BJ (cell line): ENCODE results near the gene UGGT1. TPM values are rescaled to one million over a fixed set of nuclear protein-coding genes. Genes with fewer than 3 reads are reported as not detected.

Source experiments
- CTCF ChIA-PET: fragments of 350-600 bp; formaldehyde crosslinking; extraction: SDS; loops from one replicate; lab custom pipeline; 2021; ENCODE audit warnings: antibody characterized with exemption, inconsistent platforms; lab: Yijun Ruan, JAX
- POLR2A ChIA-PET: fragments of 300-600 bp; sonication (Branson Sonifier 250); formaldehyde crosslinking; extraction: SDS; loops from one replicate; lab custom pipeline; 2021; ENCODE audit warnings: antibody characterized with exemption; lab: Charles Lee
- DNase-seq: peaks from one replicate; pipeline ENCODE4 v3.0.0-alpha.2; 2011; ENCODE audit warnings: low read depth
- H3K27me3 ChIP-seq: 2 replicates; pipeline ENCODE4 v1.6.0; 2011; ENCODE audit warnings: low read length; ENCODE audit not compliant: control insufficient read depth, insufficient read depth
- H3K36me3 ChIP-seq: 2 replicates; pipeline ENCODE4 v1.5.1; 2011; ENCODE audit warnings: low read length; ENCODE audit not compliant: control insufficient read depth, insufficient read depth
- H3K4me3 ChIP-seq: 2 replicates; pipeline ENCODE4 v1.5.1; 2011; ENCODE audit warnings: low read depth, mild to moderate bottlenecking, control low read depth, low read length
- polyA plus RNA-seq: library from polyadenylated mRNA; depleted of rRNA; stranded (reverse); fragments of >200 nt; gene quantifications from 2 replicates; pipeline ENCODE4 v1.2.3, GENCODE V29; 2011
- TF ChIP-seq, protein P1 (sequence below): IDR thresholded peaks from 2 replicates; pipeline ENCODE4 v1.5.1; 2011; ENCODE audit warnings: low read depth, mild to moderate bottlenecking, control low read depth, inconsistent platforms, low read length, moderate library complexity; ENCODE audit not compliant: insufficient read depth

Gene UGGT1
- polyA plus RNA-seq, 1 experiment, result 28.6 TPM

- CTCF ChIA-PET, result interaction anchor here (1.0 kb wide), 1 partner anchor 44 kb away, joined by 3 read pairs; no protein-coding TSS in a partner anchor
- Histone ChIP-seq H3K36me3 (peaks cover 7% of the 10 kb centered on the region; the same call in 1 of the 2 replicates), H3K27me3 (no peaks in the 10 kb centered on the region), H3K4me3 (no peak overlapping the region)
- POLR2A ChIA-PET, result no interaction called here
- TF ChIP-seq, protein P1, sequence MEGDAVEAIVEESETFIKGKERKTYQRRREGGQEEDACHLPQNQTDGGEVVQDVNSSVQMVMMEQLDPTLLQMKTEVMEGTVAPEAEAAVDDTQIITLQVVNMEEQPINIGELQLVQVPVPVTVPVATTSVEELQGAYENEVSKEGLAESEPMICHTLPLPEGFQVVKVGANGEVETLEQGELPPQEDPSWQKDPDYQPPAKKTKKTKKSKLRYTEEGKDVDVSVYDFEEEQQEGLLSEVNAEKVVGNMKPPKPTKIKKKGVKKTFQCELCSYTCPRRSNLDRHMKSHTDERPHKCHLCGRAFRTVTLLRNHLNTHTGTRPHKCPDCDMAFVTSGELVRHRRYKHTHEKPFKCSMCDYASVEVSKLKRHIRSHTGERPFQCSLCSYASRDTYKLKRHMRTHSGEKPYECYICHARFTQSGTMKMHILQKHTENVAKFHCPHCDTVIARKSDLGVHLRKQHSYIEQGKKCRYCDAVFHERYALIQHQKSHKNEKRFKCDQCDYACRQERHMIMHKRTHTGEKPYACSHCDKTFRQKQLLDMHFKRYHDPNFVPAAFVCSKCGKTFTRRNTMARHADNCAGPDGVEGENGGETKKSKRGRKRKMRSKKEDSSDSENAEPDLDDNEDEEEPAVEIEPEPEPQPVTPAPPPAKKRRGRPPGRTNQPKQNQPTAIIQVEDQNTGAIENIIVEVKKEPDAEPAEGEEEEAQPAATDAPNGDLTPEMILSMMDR, result no peak
- DNase-seq, result no peak
Observed at GRCh38 chr2:128160616-128161275, 69.7 kb downstream of the UGGT1 start.

- POLR2A ChIA-PET, result no interaction called here
- no peak for DNase-seq
- no peaks in the 10 kb centered on the region for H3K27me3 ChIP-seq
- TF ChIP-seq, protein P1, result no peak
- CTCF ChIA-PET, result no interaction called here
- H3K36me3 ChIP-seq, result peaks cover 7% of the 10 kb centered on the region; the same call in 1 of the 2 replicates
- H3K4me3 ChIP-seq, result no peak overlapping the region
Observed at GRCh38 chr2:128162266-128162665, 71.3 kb downstream of the UGGT1 start.

DNA sequence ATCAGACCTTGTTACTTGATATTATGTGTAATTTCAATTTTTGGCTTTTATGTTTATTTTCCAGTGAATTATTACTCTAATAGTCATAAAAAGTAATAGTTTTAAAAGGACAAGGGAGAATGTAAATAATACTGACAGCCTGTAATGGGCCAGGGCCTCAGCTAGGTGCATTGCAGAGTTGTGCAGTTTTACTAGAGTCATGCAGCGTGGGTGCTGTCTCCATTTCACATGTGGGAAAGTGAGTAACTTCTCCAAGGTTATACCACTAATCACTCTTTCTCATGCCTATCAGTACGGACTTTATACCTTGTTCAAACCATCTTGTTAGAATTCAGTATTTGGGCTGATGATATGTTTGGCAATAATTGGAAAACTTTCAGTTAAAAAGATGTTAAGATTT is 73.3 kb downstream of the UGGT1 start:
- TF ChIP-seq, protein P1, result no peak
- no peak for DNase-seq
- Histone ChIP-seq H3K36me3 (peaks cover 5% of the 10 kb centered on the region; the same call in 1 of the 2 replicates), H3K4me3 (no peak overlapping the region), H3K27me3 (no peaks in the 10 kb centered on the region)
- POLR2A ChIA-PET, result no interaction called here
- CTCF ChIA-PET, result no interaction called here

DNA sequence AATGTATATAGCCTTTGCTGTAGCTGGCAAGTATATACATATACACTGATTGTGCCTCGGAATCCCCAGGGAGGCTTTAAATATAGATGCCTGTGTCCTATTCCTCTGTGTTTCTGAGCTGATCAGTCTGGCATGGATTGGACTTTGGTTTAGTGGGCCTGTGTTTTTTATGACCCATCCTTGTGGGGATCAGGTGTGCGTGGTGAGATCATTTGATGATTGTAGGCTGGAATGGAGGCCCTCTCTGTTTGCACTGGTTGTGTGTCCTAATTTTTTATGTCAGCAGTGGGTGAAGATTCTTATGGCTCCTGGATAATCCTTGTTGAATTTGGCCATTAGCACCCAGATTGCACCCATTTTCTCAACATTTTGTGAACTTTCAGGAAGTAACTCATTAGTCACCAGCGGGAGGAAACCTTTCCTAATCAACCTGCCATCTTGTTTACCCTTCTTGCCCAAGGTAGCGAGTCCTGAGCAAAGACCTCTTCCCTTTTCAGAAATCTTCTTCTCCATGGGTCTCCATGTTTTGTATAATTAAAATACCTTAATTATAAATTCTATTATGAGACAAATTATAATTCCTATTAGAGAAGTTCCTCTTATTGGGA is 75.8 kb downstream of the UGGT1 start:
- TF ChIP-seq, protein P1, result no peak
- ChIA-PET POLR2A (no interaction called here), CTCF (interaction anchor here (0.9 kb wide), 1 partner anchor 102 kb away, joined by 3 read pairs; no protein-coding TSS in a partner anchor)
- H3K4me3 ChIP-seq, result no peak overlapping the region
- H3K27me3 ChIP-seq, result no peaks in the 10 kb centered on the region
- no peak for DNase-seq
- peaks cover 7% of the 10 kb centered on the region for H3K36me3 ChIP-seq

GRCh38 chr2:128169094-128169493 is 78.1 kb downstream of the UGGT1 start:
- POLR2A ChIA-PET, result no interaction called here
- CTCF ChIA-PET, result no interaction called here
- no peaks in the 10 kb centered on the region for H3K27me3 ChIP-seq
- no peak overlapping the region for H3K4me3 ChIP-seq
- TF ChIP-seq, protein P1, result no peak
- peaks cover 9% of the 10 kb centered on the region; the same call in 1 of the 2 replicates for H3K36me3 ChIP-seq
- DNase-seq, result no peak
